Measurements from ENCODE around the gene ARMH1. TPM values are rescaled to one million over a fixed set of nuclear protein-coding genes. Genes with fewer than 3 reads are reported as not detected.

ARMH1 gene
- total RNA-seq, 1 experiment from 2014 or later, result 0.15 TPM

DNA sequence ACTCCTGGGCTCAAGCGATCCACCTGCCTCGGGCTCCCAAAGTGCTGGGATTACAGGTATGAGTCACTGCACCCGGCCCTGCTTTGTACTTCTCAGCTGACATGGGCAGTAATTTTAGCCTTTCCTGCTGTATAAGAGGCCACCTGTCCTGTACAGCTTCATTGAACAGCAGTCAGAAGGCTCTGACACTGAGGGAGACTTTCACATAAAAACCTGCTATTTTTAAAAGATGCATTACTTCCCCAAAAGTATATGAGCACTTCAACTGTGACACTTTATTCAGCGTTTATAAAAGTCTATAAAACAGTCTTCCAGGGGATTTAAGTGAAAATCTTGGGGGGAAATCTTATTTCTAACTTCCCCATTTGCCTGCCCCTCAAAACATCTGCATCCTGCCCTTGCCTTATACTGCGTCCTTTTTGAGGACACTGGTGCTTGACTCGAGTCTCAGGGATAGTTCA lies 38.8 kb downstream of the ARMH1 start:
- H3K79me2 ChIP-seq (ENCODE audit: low read length), result no peaks in the 10 kb centered on the region
- ChIA-PET POLR2A (ENCODE audit: unreplicated experiment) (no interaction called here), CTCF (no interaction called here)
- H4K20me1 ChIP-seq (ENCODE audit: low read length), result no peaks in the 10 kb centered on the region
- BruUV-seq (replicated peaks), result no TSS peak
- H3K27ac ChIP-seq (ENCODE audit: low read length), result no peak overlapping the region
- peaks cover 18% of the 10 kb centered on the region for H3K4me1 ChIP-seq (ENCODE audit: insufficient read depth, low read length)
- H3K9me2 ChIP-seq (replicated peaks; ENCODE audit: low read length), result no peaks in the 10 kb centered on the region
- no peak overlapping the region for H3K9ac ChIP-seq (ENCODE audit: low read length)
- ATAC-seq (peak; percentile 92), DNase-seq (peak; percentile 71)
- H3K9me3 ChIP-seq (ENCODE audit: low read length), result no peaks in the 10 kb centered on the region
- no peaks in the 10 kb centered on the region for H3K27me3 ChIP-seq (ENCODE audit: low read length)
- intact Hi-C loops (cut with micrococcal nuclease), result no loop called here
- no peaks in the 10 kb centered on the region for H3K36me3 ChIP-seq (ENCODE audit: low read depth, low read length)
- TF ChIP-seq, protein P1, sequence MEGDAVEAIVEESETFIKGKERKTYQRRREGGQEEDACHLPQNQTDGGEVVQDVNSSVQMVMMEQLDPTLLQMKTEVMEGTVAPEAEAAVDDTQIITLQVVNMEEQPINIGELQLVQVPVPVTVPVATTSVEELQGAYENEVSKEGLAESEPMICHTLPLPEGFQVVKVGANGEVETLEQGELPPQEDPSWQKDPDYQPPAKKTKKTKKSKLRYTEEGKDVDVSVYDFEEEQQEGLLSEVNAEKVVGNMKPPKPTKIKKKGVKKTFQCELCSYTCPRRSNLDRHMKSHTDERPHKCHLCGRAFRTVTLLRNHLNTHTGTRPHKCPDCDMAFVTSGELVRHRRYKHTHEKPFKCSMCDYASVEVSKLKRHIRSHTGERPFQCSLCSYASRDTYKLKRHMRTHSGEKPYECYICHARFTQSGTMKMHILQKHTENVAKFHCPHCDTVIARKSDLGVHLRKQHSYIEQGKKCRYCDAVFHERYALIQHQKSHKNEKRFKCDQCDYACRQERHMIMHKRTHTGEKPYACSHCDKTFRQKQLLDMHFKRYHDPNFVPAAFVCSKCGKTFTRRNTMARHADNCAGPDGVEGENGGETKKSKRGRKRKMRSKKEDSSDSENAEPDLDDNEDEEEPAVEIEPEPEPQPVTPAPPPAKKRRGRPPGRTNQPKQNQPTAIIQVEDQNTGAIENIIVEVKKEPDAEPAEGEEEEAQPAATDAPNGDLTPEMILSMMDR (conservative IDR thresholded peaks at IDR 0.05; ENCODE audit: low read depth, low read length), result no peak
- TF ChIP-seq EZH2 (IDR thresholded peaks at IDR 0.05; ENCODE audit: low read length, unreplicated experiment) (no peak), EZH2phosphoT487 (IDR thresholded peaks at IDR 0.05; ENCODE audit: borderline replicate concordance, low read length) (no peak)
- H3F3A ChIP-seq (ENCODE audit: low read length, unreplicated experiment), result no peaks in the 10 kb centered on the region
- no peak overlapping the region for H2AFZ ChIP-seq (ENCODE audit: low read length)
- H3K4me3 ChIP-seq (ENCODE audit: low read length), result no peak overlapping the region
- peak overlapping the region; percentile 16 for H3K4me2 ChIP-seq (ENCODE audit: low read length)

DNA sequence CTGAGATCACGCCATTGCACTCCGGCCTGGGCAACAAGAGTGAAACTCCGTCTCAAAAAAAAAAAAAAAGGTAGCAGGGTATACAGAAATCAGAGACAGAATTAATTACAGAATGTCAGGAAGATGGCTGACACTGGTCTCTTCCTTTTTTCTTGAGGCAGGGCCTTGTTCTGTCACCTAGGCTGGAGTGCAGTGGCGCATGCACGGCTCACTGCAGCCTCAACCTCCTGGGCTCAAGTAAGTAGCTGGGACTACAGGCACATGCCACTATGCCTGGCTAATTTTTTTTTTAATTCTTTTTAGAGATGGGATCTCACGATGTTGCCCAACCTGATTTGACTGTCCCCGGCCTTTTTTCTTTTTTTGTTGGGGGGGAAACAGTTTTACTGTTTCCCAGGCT lies 40.0 kb downstream of the ARMH1 start:
- ATAC-seq, result no peak
- Histone ChIP-seq H3F3A (ENCODE audit: low read length, unreplicated experiment) (no peaks in the 10 kb centered on the region), H3K4me2 (ENCODE audit: low read length) (no peak overlapping the region), H3K36me3 (ENCODE audit: low read depth, low read length) (no peaks in the 10 kb centered on the region), H3K9ac (ENCODE audit: low read length) (no peak overlapping the region), H3K79me2 (ENCODE audit: low read length) (no peaks in the 10 kb centered on the region), H3K27ac (ENCODE audit: low read length) (no peak overlapping the region), H4K20me1 (ENCODE audit: low read length) (no peaks in the 10 kb centered on the region), H3K27me3 (ENCODE audit: low read length) (no peaks in the 10 kb centered on the region), H3K4me3 (ENCODE audit: low read length) (no peak overlapping the region), H2AFZ (ENCODE audit: low read length) (peak overlapping the region; percentile 47), H3K4me1 (ENCODE audit: insufficient read depth, low read length) (peaks cover 11% of the 10 kb centered on the region), H3K9me3 (ENCODE audit: low read length) (no peaks in the 10 kb centered on the region), H3K9me2 (replicated peaks; ENCODE audit: low read length) (no peaks in the 10 kb centered on the region)
- ChIA-PET POLR2A (ENCODE audit: unreplicated experiment) (no interaction called here), CTCF (no interaction called here)
- intact Hi-C loops (cut with micrococcal nuclease), result no loop called here
- BruUV-seq (replicated peaks), result no TSS peak
- TF ChIP-seq EZH2 (IDR thresholded peaks at IDR 0.05; ENCODE audit: low read length, unreplicated experiment) (no peak), EZH2phosphoT487 (IDR thresholded peaks at IDR 0.05; ENCODE audit: borderline replicate concordance, low read length) (no peak)
- TF ChIP-seq, protein P1 (conservative IDR thresholded peaks at IDR 0.05; ENCODE audit: low read depth, low read length), result no peak
- no peak for DNase-seq

DNA sequence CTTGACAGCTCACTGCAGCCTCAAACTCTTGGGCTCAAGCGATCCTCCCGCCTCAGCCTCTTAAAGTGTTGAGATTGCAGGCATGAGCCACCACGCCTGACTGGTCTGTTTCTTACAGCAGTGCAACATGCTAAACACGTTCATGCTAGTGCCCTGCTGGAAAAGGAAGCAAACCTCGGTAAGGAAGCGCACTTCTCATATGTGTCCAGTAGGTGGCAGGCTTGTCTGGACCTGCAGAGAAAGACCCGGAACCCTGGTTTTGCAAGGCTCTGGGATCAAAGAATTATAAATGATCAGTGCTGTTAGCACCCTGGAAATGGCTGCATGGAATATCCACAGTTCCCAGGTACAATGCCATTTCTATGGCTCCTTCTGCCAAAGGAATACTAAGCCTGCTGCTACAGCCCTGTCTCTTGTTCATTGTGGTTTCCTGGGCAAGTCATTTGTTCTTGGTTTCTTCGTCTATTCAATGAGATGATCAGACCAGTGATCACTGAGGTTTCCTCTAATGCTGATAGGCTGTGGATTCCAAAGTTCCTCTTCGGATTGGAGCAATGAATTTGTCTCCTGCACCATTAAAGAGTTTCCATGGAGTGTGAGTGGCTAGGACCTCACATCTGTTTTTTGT lies 40.5 kb downstream of the ARMH1 start:
- Histone ChIP-seq H3K4me2 (ENCODE audit: low read length) (no peak overlapping the region), H3K4me3 (ENCODE audit: low read length) (no peak overlapping the region), H3F3A (ENCODE audit: low read length, unreplicated experiment) (no peaks in the 10 kb centered on the region), H3K27me3 (ENCODE audit: low read length) (no peaks in the 10 kb centered on the region), H3K9me3 (ENCODE audit: low read length) (no peaks in the 10 kb centered on the region), H3K4me1 (ENCODE audit: insufficient read depth, low read length) (peaks cover 11% of the 10 kb centered on the region), H3K27ac (ENCODE audit: low read length) (no peak overlapping the region), H3K79me2 (ENCODE audit: low read length) (no peaks in the 10 kb centered on the region), H3K36me3 (ENCODE audit: low read depth, low read length) (no peaks in the 10 kb centered on the region), H3K9ac (ENCODE audit: low read length) (no peak overlapping the region), H4K20me1 (ENCODE audit: low read length) (no peaks in the 10 kb centered on the region), H2AFZ (ENCODE audit: low read length) (peak overlapping the region; percentile 49), H3K9me2 (replicated peaks; ENCODE audit: low read length) (no peaks in the 10 kb centered on the region)
- BruUV-seq (replicated peaks), result no TSS peak
- CTCF ChIA-PET, result no interaction called here
- TF ChIP-seq, protein P1 (conservative IDR thresholded peaks at IDR 0.05; ENCODE audit: low read depth, low read length), result peak; percentile 90
- no peak for TF ChIP-seq EZH2 (IDR thresholded peaks at IDR 0.05; ENCODE audit: low read length, unreplicated experiment)
- intact Hi-C loops (cut with micrococcal nuclease), result no loop called here
- peak; percentile 84 for DNase-seq
- POLR2A ChIA-PET (ENCODE audit: unreplicated experiment), result no interaction called here
- ATAC-seq, result peak; percentile 63

Measured in PC-3 (cell line).